HG03103 (cell line): ENCODE data around the gene NPC1L1.
"Not testable (repeated sequence)": the region's sequence is repeated elsewhere in the genome, so short reads cannot be mapped to it uniquely, and the experiment has no call there.

Source experiments
- ATAC-seq: cut with Tn5 transposase; IDR thresholded peaks from one replicate; pipeline ENCODE4 v1.9.1; 2021; ENCODE audit warnings: low read depth; ENCODE audit not compliant: unreplicated experiment

NPC1L1 gene

DNA sequence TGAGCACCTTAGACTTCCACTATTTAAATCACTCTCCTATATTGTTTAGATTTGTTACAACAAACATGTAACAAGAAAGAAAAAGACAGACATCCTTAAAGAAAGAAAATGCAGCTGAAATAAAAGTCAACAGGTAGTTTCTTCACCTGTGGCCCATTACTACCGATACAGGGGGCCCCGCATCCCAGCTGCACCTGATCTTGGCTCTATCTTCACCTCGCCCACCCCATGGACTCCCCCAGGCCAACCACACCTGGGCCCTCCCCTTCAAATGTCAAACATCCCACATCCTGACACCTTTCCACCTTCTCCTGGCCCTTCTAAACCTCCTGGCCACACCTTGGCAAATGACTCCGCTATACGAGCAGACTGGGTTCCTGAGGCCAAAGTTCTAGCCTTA is 25.6 kb upstream of the NPC1L1 start:
- no peak for ATAC-seq

DNA sequence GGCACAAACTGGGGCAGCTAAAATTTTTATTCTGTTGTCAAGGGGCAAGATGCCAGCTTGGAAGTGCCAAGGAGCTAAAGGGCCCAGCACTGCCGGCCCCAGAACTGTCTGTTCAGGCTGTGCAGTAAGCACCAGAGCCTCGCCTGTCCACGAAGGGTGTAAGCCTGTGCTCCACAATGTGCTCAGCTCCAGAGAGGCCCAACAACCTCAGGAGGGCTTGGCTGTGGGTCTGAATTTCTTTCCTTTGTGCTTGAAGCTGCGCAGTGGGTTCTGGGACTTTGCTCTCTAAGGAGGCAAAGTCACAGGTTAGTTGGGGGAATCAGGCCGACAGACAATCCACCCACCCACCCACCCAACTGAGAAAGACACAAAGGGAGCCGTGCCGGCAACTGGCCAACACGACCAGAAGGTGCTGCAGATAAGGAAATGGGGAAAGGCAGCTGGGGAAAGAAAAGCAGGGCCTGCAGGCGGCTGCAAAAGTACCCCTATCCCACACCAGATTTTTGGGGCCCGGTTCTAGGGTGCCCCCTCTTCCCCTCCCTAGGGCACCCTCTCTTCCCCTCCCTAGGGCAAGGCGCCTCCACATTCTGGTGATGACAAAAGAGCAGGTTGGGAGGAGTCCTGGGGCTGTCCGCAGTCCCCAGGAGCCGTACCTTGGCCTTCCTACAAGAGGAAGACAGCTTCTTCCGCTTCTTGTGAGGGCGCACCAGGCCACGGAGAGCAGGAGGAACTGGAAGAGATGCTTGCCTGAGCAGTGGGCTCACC is 24.8 kb upstream of the NPC1L1 start:
- no peak for ATAC-seq

DNA sequence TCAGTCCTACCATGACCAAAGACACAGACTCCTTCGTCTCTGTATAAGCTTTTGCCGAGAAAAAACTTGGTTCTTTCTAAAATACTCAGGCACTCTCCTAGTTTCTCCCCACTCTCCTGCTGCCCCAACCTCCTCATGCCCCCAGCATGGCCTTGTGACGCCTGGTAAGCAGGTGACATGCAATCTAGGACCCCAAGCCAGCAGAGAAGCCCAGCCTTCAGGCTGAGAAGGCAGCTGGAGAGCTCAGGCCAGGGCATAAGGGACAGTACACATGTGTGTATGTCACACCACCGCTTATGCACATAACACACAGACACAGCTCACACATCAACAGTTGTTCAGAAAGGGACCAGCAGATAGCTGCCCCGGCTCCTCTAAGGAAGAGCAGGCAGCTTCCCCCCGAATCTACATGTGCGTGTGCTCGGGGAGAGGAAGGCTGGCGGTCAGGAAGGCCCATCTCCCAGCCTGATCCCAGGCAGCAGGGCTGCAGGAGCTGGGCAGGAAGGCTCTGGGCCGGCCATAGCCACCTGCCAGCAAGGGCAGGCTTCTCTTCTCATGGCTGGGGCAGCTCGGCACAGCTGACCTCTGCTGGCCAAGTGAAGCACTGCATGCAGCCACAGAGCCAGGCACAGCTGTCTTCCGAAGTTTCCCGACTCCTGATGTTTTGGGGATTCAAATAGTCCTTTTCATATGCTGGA is 24.1 kb upstream of the NPC1L1 start:
- peak; percentile 58 for ATAC-seq

DNA sequence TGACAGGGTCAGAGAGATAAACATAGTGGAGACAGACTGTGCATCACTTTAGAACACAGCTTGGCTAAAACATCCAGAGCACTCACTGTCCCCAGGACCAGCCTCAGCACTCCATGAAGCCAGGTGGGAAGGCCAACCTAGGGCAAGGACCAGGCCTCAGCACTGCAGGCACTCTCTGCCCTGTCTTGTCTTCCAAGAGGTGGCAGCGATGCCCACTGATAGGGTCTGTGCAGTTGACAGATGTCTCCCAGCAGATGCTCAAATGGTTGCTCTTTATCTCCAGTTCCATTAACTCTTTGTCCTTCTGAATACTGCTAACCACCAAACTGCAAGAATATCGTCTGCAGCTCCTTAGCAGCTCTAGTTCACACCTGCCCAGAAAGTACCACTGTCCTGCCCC is 23.5 kb upstream of the NPC1L1 start:
- no peak for ATAC-seq

DNA sequence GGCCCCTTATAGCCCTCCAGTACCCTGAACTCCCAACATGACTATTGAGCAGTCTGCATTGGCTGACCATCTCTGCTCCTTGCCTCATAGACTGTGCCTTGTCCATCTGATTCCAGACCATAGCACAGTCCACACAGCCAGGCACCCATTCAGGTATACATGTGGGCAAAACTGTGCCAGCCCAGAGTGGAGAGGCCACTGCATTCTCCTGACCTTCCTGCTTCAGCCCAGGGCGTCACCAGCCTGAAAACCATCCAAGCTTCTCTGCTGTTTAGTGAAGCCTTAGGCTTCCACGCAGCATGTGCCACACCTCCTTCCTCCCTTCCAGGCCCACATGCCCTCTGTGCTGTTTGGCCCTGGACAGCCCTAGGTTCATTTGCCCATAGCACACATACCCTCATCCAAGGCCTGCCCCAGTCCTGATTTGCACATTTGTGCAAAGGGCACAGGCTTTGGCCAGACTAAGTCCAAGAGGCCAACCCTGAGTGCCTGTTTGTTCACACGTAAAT is 22.1 kb upstream of the NPC1L1 start:
- ATAC-seq, result no peak

DNA sequence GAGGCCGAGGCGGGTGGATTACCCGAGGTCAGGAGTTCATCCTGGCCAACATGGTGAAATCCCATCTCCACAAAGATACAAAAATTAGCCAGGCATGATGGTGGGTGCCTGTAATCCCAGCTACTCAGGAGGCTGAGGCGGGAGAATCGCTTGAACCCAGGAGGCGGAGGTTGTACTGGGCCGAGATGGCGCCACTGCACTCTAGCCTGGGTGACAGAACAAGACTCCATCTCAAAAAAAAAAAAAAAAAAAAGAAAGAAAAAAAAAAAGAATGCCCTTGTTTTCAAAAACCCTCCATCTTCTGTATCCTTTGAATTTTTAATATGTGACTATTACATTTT is 21.5 kb upstream of the NPC1L1 start:
- ATAC-seq, result not testable (repeated sequence)

DNA sequence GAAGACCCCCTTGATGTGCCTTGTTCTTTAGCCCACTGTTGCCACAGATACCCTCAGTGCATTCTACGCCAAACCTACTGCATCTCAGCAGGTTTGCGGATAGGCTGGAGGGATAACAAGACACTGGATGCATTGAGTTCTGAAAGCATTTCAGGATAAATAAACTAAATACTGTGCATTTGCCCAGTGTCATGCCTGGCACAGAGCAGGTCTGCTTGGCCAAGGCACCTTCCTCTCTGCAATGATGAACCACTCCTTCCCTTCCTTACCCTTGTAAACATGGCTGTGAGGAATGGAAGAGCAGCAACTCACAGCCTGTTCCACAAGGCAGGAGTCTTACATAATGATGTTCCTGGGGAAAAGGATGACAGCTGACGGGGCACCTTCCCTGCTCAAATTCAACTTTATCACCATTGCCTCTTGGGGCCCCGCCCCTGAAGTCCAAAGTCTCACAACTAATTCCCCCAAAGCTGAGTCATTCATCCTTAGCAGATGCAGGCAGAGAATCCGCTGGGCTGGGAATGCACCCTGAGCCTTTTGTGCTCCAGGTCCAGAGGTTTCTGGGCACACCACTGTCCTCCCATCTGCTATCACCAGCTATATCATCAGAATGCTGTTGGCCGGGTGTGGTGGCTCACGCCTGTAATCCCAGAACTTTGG is 21.0 kb upstream of the NPC1L1 start:
- no peak for ATAC-seq

DNA sequence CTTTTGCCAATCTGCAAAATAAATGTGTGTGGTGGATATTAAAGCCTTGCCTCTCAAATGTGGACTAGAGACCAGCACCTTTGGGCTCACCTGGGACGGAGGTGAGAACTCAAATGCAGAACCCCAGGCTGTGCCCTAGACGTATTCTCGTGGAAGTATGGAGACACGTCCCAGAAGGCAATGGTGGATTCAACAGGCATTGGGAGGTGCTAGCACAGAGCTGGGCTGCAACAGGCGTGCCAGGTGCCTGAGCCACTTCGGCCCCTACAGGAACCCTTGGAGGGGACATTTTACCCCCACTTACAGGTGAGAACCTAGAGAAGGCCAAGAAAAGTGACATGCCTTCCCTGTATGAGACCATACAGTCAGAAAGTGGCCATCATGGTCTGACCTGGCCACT is 20.4 kb upstream of the NPC1L1 start:
- ATAC-seq, result no peak

DNA sequence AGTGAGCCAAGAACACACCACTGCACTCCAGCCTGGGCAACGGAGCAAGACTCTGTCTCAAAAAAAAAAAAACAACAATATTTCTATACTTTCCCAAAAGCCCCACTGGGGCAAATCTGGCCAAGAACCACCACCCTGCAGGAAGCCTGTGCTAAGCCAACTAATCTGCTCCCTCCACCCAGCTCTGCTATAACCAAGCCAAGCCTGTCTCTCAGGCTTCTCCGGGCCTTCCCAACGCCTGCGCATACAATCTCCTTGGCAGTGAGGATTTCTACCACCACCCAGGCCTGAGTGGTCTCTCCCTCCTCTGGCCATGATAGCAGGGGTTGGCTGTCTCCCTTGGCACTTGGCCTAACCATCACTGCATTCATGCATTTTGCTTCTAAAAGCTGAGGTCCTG is 18.4 kb upstream of the NPC1L1 start:
- no peak for ATAC-seq

DNA sequence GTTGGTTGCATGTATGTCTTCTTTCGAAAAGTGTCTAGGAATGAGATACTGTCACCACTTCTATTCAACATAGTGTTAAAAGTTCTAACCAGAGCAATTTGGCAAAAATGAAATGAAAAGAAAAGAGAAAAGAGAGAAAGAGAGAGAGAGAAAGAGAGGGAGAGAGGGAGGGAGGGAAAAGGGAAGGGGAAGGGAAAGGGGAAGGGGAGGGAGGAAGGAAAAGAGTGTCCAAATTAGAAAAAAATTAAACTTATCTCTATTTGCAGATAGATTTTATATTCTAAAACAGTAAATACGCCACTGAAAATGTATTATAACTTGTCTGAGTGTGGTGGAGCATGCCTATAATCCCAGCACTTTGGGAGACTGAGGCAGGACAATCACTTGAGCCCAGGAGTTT is 16.4 kb upstream of the NPC1L1 start:
- ATAC-seq, result no peak

DNA sequence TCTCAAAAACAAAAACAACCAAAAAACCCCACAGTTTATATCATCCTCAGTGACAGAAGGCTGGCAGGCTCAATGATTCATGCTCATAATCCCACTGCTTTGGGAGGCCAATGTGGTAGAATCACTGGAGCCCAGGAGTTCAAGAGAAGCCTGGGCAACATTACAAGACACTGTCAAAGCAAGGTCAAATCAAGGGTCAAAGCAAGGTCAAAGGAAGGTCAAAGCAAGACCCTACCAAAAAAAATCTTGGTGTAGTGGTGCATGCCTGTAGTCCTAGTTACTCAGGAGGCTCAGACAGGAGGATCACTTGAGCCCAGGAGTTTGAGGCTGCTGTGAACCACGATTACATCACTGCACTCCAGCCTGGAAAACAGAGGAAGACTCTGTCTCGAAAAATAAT is 14.2 kb upstream of the NPC1L1 start:
- no peak for ATAC-seq

DNA sequence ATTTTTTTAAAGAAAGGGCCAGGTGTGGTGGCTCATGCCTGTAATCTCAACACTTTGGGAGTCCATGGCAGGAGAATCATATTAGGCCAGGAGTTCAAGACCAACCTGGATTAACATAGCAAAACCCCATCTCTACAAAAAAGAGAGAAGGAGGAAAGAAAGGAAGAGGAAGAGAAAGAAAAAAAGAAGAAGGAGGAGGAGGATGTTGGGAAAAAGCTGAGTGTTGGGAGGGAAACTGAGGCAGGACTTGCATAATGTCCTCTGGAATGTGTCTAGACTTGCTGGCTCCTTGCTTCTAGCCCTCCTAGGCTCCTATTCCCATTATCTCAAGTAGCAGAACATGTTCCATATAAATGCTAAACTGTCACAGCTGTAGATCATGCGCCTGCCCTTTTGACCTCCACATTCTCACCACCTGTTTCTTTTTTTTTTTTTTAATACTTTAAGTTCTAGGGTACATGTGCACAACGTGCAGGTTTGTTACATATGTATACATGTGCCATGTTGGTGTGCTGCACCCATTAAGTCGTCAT is 11.4 kb upstream of the NPC1L1 start:
- ATAC-seq, result not testable (repeated sequence)

DNA sequence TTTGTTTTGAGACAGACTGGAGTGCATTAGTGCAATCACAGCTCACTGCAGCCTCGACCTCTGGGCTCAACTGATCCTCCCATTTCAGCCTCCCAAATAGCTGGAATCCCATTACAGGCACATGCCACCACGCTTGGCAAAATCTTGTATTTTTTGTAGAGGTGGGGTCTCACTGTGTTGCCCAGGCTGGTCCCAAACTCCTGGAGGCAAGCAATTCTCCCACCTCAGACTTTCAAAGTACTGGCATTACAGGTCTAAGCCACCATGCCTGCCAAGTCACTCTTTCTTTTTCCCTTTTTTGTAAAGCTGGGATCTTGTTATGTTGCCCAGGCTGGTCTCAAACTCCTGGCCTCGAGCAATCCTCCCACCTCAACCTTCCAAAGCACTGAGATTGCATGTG is 8.3 kb upstream of the NPC1L1 start:
- no peak for ATAC-seq

DNA sequence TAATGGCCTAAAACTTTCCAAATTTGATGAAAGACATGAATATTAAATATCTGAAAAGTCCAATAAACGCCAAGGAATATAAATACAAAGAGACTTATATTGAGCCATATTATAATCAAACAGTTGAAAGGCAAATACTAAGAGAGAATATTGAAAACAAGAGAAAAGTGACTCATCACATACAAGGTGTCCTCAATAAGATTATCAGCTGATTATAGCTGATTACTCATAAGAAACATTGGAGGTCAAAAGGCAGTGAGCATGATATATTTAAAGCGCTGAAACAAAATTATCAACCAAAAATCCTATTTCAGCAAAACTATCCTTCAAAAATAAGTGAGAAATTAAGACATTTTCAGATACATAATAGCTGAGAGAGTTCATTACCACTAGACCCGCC is 7.8 kb upstream of the NPC1L1 start:
- no peak for ATAC-seq

DNA sequence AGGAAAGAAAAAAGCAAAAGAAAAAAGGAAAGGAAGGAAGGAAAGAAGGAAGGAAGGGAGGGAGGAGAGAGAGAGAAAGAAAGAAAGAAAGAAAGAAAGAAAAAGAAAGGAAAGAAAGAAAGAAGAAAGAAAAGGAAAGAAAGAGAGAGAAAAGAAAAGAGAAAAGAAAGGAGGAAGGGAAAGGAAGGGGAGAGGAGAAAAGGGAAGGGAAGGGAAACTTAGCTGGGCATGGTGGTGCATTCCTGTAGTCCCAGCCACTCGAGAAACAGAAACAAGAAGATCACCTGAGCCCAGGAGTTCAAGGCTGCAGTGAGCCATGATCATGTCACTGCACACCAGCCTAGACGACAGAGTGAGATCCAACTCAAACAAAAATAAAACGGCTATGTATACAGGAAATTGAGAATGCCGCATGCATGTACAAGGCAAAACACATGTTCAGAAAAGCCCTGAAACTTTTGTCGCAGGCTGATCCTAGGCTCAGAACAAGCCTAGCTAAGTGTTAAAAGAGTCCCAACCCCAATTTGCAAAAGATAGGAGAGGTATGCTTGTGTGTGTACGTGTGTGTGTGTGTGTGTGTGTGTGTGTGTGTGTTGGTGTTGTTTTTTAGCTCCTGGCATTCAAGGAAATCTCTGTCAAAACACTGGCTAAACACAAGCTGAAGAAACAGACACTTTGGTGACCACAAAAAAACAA is 6.6 kb upstream of the NPC1L1 start:
- no peak for ATAC-seq

DNA sequence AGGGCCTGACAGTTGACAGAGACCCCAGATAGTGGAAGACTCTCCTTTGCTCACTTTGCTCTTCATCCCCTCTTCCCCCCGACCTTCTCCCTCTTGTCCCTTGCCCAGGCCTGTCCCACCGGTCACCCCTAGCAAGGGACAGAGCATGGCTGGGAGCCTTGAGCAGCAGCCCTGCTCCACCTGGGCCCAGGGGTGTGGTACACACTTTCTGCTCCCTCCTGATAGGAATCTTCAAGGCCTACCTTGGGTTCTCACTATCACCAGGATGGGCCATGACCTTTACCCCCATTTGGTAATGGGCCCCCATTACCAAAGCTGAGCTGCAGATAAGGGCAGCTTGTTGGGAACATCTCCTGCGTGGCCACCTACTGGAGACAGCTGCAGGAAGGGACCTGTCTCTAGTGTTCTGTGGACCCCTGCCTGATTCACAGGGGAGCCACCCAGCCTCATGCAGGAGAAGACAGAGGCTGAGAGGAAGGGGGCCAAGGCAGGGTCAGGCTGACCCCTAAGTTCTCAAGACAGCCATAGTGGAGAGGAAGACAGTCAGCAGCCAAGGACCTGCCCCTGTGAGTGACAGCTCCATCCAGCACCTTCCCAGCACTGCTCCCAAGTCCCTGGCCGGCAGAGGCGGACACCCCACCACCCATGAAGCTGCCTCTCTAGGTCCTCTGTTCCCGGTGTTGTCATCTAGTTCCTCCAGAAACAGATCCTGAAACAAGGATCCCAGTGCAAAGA is 913 bp upstream of the NPC1L1 start:
- ATAC-seq, result no peak

DNA sequence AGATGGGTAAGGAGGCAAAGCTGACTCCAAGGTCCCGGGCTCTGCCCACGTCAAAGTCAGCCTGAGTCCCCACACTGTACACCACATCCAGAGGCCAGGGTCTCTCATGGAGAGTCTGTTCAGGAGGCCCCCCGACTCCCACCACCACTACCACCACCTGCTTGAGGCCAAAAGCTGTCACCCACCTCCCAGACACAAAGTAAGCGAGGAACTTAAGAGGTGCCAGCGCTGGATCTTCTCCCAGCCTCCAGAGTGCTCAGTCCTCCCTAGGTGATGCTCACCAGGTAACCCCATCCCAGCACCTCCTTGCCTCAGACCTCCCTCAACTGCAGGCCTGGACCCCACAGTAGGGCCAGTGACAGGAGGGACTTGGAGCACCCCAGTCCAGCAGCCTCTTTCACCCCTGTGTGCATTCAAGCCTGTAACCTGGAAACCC is 520 bp downstream of the NPC1L1 start:
- ATAC-seq, result no peak

DNA sequence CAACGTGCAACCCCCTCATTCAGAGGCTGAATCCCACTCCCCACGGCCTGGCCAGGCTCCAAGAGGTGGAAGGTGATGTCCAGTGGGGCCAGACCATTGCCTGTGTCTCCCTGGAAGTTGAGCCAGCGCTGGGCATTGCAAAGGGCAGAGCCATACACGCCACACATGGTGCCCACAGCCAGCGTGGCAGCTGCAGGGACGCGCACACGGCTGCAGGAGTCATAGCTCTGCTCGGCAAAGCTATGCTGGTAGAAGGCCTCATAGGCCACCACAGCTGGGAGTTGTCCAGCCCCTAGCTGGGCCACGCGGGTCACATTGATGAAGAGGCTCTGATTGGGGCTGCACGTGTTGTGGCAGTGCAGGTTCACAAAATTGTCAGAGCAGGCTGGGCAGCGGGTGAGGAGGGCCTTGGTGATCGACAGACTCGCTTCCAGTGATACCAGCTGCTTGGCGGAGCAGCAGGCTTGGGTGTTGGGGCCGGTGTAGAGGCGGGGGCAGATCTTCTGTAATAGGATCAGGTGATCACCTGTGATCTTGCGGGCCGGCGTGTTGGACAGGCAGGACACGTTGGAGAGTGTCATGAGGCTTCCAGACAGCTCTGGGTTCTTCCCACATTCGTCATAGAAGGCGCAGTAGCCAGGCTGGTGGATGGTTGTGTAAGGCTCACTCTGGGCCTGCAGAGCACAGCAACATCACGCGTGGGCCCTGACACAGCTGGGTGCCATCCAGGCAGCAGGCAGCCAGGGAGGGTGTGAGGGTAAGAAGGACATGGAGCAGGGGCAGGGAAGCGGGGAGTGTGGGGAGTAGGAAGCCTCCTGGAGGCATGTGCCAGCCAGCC is 1.2 kb downstream of the NPC1L1 start:
- no peak for ATAC-seq
